Liver (tissue), 9 donors: ENCODE measurements around the gene AMN1. TPM values are rescaled to one million over a fixed set of nuclear protein-coding genes. Genes with fewer than 3 reads are reported as not detected.
A peak's percentile ranks its signal among the peaks of the same experiment; 100 is the strongest.

Experiments
- DNase-seq: peaks from one replicate; pipeline ENCODE4 v3.0.0-alpha.2; 2017; ENCODE audit warnings: low spot score
- H3K27ac ChIP-seq, 2 donors: one replicate each; pipeline ENCODE4 v1.7.0; 2013; ENCODE audit warnings: inconsistent platforms in 2 of 2, low read length in 2 of 2, control low read depth in 1 of 2, low read depth in 1 of 2, mild to moderate bottlenecking in 1 of 2
- H3K27me3 ChIP-seq, 4 donors: one replicate each; pipeline versions ENCODE4 v1.6.1 to v1.7.0; 2013; ENCODE audit warnings: low read length in 3 of 4, inconsistent platforms in 1 of 4, mild to moderate bottlenecking in 1 of 4, moderate library complexity in 1 of 4; ENCODE audit not compliant: control insufficient read depth in 4 of 4, insufficient read depth in 4 of 4
- H3K36me3 ChIP-seq, 4 donors: one replicate each; pipeline versions ENCODE4 v1.6.1 to v1.7.0; 2013; ENCODE audit warnings: low read length in 3 of 4, mild to moderate bottlenecking in 3 of 4, low read depth in 1 of 4, moderate library complexity in 1 of 4; ENCODE audit not compliant: control insufficient read depth in 4 of 4, insufficient read depth in 3 of 4
- H3K4me1 ChIP-seq, 4 donors: one replicate each; pipeline versions ENCODE4 v1.6.1 to v1.7.0; 2013; ENCODE audit warnings: low read length in 3 of 4, mild to moderate bottlenecking in 3 of 4, moderate library complexity in 1 of 4; ENCODE audit not compliant: control insufficient read depth in 4 of 4, insufficient read depth in 4 of 4
- H3K4me3 ChIP-seq, 3 donors: one replicate each; pipeline versions ENCODE4 v1.6.1 to v1.7.0; 2013; ENCODE audit warnings: low read length in 3 of 3, control low read depth in 1 of 3, low read depth in 1 of 3, mild to moderate bottlenecking in 1 of 3
- H3K9ac ChIP-seq, 2 donors: one replicate each; pipeline ENCODE4 v1.7.0; 2013; ENCODE audit warnings: low read length in 2 of 2, mild to moderate bottlenecking in 2 of 2, moderate library complexity in 2 of 2, control low read depth in 1 of 2, low read depth in 1 of 2
- H3K9me3 ChIP-seq, 4 donors: one replicate each; pipeline versions ENCODE4 v1.6.1 to v1.7.0; 2013; ENCODE audit warnings: low read length in 3 of 4; ENCODE audit not compliant: control insufficient read depth in 4 of 4
- CTCF ChIP-seq: fragments of 150-350 bp; IDR thresholded peaks from 2 replicates; pipeline ENCODE4 v1.5.1; 2017; ENCODE audit warnings: improper control_type of control experiment, low read depth, low read length; ENCODE audit not compliant: missing input control
- EGR1 ChIP-seq, 2 donors: IDR thresholded peaks; 2 replicates each; pipeline ENCODE4 v1.6.1; 2016 to 2018; ENCODE audit warnings: antibody characterized with exemption in 2 of 2, low read depth in 2 of 2
- FOXA1 ChIP-seq: IDR thresholded peaks from 2 replicates; pipeline ENCODE4 v1.6.1; 2016; ENCODE audit warnings: antibody characterized with exemption
- FOXA2 ChIP-seq: IDR thresholded peaks from 2 replicates; pipeline ENCODE4 v1.6.1; 2016; ENCODE audit warnings: antibody characterized with exemption
- GABPA ChIP-seq, 2 donors: IDR thresholded peaks in 1 of 2; conservative IDR thresholded peaks in 1 of 2; 2 replicates each; pipeline ENCODE4 v1.6.1; 2016; ENCODE audit warnings: antibody characterized with exemption in 2 of 2, mild to moderate bottlenecking in 1 of 2, moderate library complexity in 1 of 2
- HNF4A ChIP-seq, 2 donors: conservative IDR thresholded peaks; 2 replicates each; pipeline ENCODE4 v1.6.1; 2016; ENCODE audit warnings: antibody characterized with exemption in 2 of 2, mild to moderate bottlenecking in 2 of 2
- HNF4G ChIP-seq: IDR thresholded peaks from 2 replicates; pipeline ENCODE4 v1.6.1; 2016; ENCODE audit warnings: antibody characterized with exemption
- JUND ChIP-seq, 2 donors: IDR thresholded peaks; 2 replicates each; pipeline ENCODE4 v1.6.1; 2016; ENCODE audit warnings: antibody characterized with exemption in 2 of 2
- MAX ChIP-seq: IDR thresholded peaks from 2 replicates; pipeline ENCODE4 v1.6.1; 2016; ENCODE audit warnings: antibody characterized with exemption
- NR2F2 ChIP-seq: IDR thresholded peaks from 2 replicates; pipeline ENCODE4 v1.6.1; 2016; ENCODE audit warnings: antibody characterized with exemption
- RAD21 ChIP-seq, 2 donors: IDR thresholded peaks; 2 replicates each; pipeline ENCODE4 v1.6.1; 2016; ENCODE audit warnings: antibody characterized with exemption in 2 of 2, mild to moderate bottlenecking in 2 of 2
- REST ChIP-seq: IDR thresholded peaks from 2 replicates; pipeline ENCODE4 v1.6.1; 2016; ENCODE audit warnings: antibody characterized with exemption, mild to moderate bottlenecking
- RXRA ChIP-seq, 2 donors: IDR thresholded peaks; 2 replicates each; pipeline ENCODE4 v1.6.1; 2017 to 2018; ENCODE audit warnings: antibody characterized with exemption in 2 of 2, mild to moderate bottlenecking in 1 of 2
- SP1 ChIP-seq: IDR thresholded peaks from 2 replicates; pipeline ENCODE4 v1.6.1; 2018; ENCODE audit warnings: antibody characterized with exemption, mild to moderate bottlenecking
- TAF1 ChIP-seq: conservative IDR thresholded peaks from 2 replicates; pipeline ENCODE4 v1.6.1; 2016; ENCODE audit warnings: antibody characterized with exemption, mild to moderate bottlenecking
- YY1 ChIP-seq: IDR thresholded peaks from 2 replicates; pipeline ENCODE4 v1.6.1; 2016; ENCODE audit warnings: antibody characterized with exemption, mild to moderate bottlenecking
- WGBS: extraction: QIAGEN DNeasy Blood & Tissue Kit; methylation state at CpG from one replicate; pipeline ENCODE4 v1.1.7; 2013; 5-methylcytosine and 5-hydroxymethylcytosine counted together
- polyA plus RNA-seq, 2 donors: library from polyadenylated mRNA; stranded (reverse) in 1 of 2; unstranded in 1 of 2; fragments of 200-250 nt in 1 of 2; fragments of >200 nt in 1 of 2; fragmentation: Nextera tagmentation in 1 of 2; extraction: Ambion mirVana in 1 of 2; gene quantifications; one replicate each; pipeline versions ENCODE4 v1.2.1 to v1.2.3, GENCODE V29; 2013 to 2015
- total RNA-seq, 2 donors: library from RNA; depleted of rRNA; stranded (reverse); fragments of >200 nt; gene quantifications; one replicate each; pipeline ENCODE4 v1.2.3, GENCODE V29; 2014
- TF ChIP-seq, protein P1 (sequence below): IDR thresholded peaks from 2 replicates; pipeline ENCODE4 v1.6.1; 2016; ENCODE audit warnings: antibody characterized with exemption
- TF ChIP-seq, protein P2 (sequence below): IDR thresholded peaks from 2 replicates; pipeline ENCODE4 v1.6.1; 2016; ENCODE audit warnings: antibody characterized with exemption
- donor health status: healthy.
- donor health status: healthy.
- donor health status: healthy.
- donor health status: healthy.
- donor health status: healthy.

The AMN1 gene
- 1 to 10 TPM; 4.9 to 5.2 TPM for total RNA-seq
- 1 to 10 TPM; 1.9 to 2.6 TPM for polyA plus RNA-seq

- Histone ChIP-seq H3K4me1 (peaks cover 0 to 18% (median 15%) of the 10 kb centered on the region in 4 donors), H3K27ac (peak within 1 kb of the TSS; percentile 99 to 100), H3K9me3 (no peaks in the 10 kb centered on the region), H3K9ac (peak within 1 kb of the TSS; percentile 93 to 99), H3K36me3 (no peaks in the 10 kb centered on the region), H3K4me3 (peak within 1 kb of the TSS; percentile 76 to 90 (median 87)), H3K27me3 (no peaks in the 10 kb centered on the region)
- TF ChIP-seq, protein P1, sequence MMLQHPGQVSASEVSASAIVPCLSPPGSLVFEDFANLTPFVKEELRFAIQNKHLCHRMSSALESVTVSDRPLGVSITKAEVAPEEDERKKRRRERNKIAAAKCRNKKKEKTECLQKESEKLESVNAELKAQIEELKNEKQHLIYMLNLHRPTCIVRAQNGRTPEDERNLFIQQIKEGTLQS, result no peak
- TF ChIP-seq RXRA (IDR thresholded peaks at IDR 0.05) (peak; percentile 78 to 86), NR2F2 (no peak), FOXA1 (peak; percentile 32), TAF1 (peak; percentile 83), HNF4G (peak; percentile 17), RAD21 (IDR thresholded peaks at IDR 0.05) (peak; percentile 58 to 70), HNF4A (conservative IDR thresholded peaks at IDR 0.05) (peak; percentile 53 to 56), EGR1 (IDR thresholded peaks at IDR 0.05; ENCODE audit: low read depth in 2 of 2) (peak in 1 of 2 donors; percentile 77), JUND (IDR thresholded peaks at IDR 0.05) (peak; percentile 38 to 75), SP1 (peak; percentile 90), FOXA2 (peak; percentile 39), CTCF (no peak), YY1 (peak; percentile 89), MAX (peak; percentile 88), REST (peak; percentile 77), GABPA (IDR thresholded peaks at IDR 0.05 in 1 of 2, conservative IDR thresholded peaks at IDR 0.05 in 1 of 2) (peak in 1 of 2 donors; percentile 74)
- TF ChIP-seq, protein P2, sequence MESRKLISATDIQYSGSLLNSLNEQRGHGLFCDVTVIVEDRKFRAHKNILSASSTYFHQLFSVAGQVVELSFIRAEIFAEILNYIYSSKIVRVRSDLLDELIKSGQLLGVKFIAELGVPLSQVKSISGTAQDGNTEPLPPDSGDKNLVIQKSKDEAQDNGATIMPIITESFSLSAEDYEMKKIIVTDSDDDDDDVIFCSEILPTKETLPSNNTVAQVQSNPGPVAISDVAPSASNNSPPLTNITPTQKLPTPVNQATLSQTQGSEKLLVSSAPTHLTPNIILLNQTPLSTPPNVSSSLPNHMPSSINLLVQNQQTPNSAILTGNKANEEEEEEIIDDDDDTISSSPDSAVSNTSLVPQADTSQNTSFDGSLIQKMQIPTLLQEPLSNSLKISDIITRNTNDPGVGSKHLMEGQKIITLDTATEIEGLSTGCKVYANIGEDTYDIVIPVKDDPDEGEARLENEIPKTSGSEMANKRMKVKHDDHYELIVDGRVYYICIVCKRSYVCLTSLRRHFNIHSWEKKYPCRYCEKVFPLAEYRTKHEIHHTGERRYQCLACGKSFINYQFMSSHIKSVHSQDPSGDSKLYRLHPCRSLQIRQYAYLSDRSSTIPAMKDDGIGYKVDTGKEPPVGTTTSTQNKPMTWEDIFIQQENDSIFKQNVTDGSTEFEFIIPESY, result peak; percentile 91
- 2% methylated on average over 59 of the region's 59 CpGs for WGBS
- peak; percentile 100 for DNase-seq
Observed at GRCh38 chr12:31728917-31729640, at the start of gene AMN1. TSS of gene AMN1 (minus strand) at chr12:31729021. CDS start at chr12:31729008, 13 bp downstream.
